Measurements from ENCODE around the gene RCBTB1.

DNA sequence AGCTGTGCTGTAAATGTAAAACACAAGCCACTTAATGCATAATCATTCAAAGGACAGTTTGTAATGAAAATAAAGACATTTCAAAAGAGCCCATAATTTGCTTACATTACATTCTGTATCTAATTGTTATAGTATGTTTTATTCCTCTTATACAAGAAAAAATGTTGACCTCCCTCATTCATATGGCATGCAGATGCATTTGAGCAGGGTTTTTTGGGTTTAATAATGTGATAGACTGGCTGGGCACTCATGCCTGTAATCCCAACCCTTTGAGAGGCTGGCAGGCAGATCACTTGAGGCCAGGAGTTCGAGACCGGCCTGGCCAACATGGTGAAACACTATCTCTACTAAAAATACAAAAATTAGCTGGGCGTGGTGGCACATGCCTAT lies 31.3 kb upstream of the RCBTB1 start:
- no peak for TF ChIP-seq POLR2A (IDR thresholded peaks at IDR 0.05)
- TF ChIP-seq, protein P1, sequence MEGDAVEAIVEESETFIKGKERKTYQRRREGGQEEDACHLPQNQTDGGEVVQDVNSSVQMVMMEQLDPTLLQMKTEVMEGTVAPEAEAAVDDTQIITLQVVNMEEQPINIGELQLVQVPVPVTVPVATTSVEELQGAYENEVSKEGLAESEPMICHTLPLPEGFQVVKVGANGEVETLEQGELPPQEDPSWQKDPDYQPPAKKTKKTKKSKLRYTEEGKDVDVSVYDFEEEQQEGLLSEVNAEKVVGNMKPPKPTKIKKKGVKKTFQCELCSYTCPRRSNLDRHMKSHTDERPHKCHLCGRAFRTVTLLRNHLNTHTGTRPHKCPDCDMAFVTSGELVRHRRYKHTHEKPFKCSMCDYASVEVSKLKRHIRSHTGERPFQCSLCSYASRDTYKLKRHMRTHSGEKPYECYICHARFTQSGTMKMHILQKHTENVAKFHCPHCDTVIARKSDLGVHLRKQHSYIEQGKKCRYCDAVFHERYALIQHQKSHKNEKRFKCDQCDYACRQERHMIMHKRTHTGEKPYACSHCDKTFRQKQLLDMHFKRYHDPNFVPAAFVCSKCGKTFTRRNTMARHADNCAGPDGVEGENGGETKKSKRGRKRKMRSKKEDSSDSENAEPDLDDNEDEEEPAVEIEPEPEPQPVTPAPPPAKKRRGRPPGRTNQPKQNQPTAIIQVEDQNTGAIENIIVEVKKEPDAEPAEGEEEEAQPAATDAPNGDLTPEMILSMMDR (IDR thresholded peaks at IDR 0.05): no peak
